Body of pancreas (tissue), 4 donors: ENCODE measurements around the gene GYS1. TPM values are rescaled to one million over a fixed set of nuclear protein-coding genes. Genes with fewer than 3 reads are reported as not detected.
"Not testable (repeated sequence)": the region's sequence is repeated elsewhere in the genome, so short reads cannot be mapped to it uniquely, and the experiment has no call there.

Experiments used
- ATAC-seq: fragments of 150-250 bp; one replicate; pipeline ENCODE4 v1.9.1; 2016
- DNase-seq, 4 donors: peaks; one replicate each; pipeline ENCODE4 v3.0.0-alpha.2; 2019
- H3K27ac ChIP-seq, 4 donors: fragments of 200-600 bp; sonication (generic); 1 replicate in 3 of 4; 2 replicates in 1 of 4; pipeline versions ENCODE4 v1.5.1 to v1.6.1; 2016 to 2019; ENCODE audit warnings: mild to moderate bottlenecking in 1 of 4, mixed read lengths in 1 of 4, moderate library complexity in 1 of 4
- H3K27me3 ChIP-seq, 2 donors: fragments of 200-600 bp; sonication (generic); one replicate each; pipeline ENCODE4 v1.6.0; 2016; ENCODE audit warnings: mild to moderate bottlenecking in 1 of 2
- H3K36me3 ChIP-seq, 2 donors: fragments of 200-600 bp; sonication (generic); replicated peaks in 1 of 2; 2 replicates each; pipeline ENCODE4 v1.5.1; 2016; ENCODE audit warnings: low read depth in 2 of 2; ENCODE audit not compliant: insufficient read depth in 1 of 2
- H3K4me1 ChIP-seq: fragments of 200-600 bp; sonication (generic); one replicate; pipeline ENCODE4 v1.6.0; 2016
- H3K4me3 ChIP-seq, 2 donors: fragments of 200-600 bp; sonication (generic); 1 replicate in 1 of 2; 2 replicates in 1 of 2; pipeline ENCODE4 v1.5.1; 2016 to 2019
- H3K9me3 ChIP-seq, 3 donors: fragments of 200-600 bp; sonication (generic); 1 replicate in 2 of 3; 2 replicates in 1 of 3; pipeline ENCODE4 v1.5.1; 2016
- POLR2A ChIP-seq, 3 donors: fragments of 450-650 bp; IDR thresholded peaks; one replicate each; pipeline ENCODE4 v1.6.1; 2016; ENCODE audit warnings: antibody characterized with exemption in 3 of 3, mild to moderate bottlenecking in 2 of 3
- WGBS, 2 donors: methylation state at CpG; one replicate each; pipeline ENCODE4 v1.1.5; 2017; 5-methylcytosine and 5-hydroxymethylcytosine counted together
- intact Hi-C: fragments of 100-400 bp; cut with DNase I; formaldehyde crosslinking; loops from one replicate; pipeline ENCODE4 v1.15.1; 2023
- total RNA-seq, 2 donors: library from RNA; depleted of rRNA; stranded (reverse); fragments of >200 nt; gene quantifications; one replicate each; pipeline ENCODE4 v1.1.0, GENCODE V29; 2016
- TF ChIP-seq, protein P1 (sequence below), 7 experiments: fragments of 450-650 bp in 4 of 7; fragments of 200-600 bp in 3 of 7; sonication (generic) in 3 of 7; IDR thresholded peaks; one replicate each; pipeline ENCODE4 v1.5.1; 2016 to 2019; ENCODE audit warnings: antibody characterized with exemption in 7 of 7

Gene GYS1
- total RNA-seq, 2 donors from 2014 or later, result 7.5 to 17.8 TPM

DNA sequence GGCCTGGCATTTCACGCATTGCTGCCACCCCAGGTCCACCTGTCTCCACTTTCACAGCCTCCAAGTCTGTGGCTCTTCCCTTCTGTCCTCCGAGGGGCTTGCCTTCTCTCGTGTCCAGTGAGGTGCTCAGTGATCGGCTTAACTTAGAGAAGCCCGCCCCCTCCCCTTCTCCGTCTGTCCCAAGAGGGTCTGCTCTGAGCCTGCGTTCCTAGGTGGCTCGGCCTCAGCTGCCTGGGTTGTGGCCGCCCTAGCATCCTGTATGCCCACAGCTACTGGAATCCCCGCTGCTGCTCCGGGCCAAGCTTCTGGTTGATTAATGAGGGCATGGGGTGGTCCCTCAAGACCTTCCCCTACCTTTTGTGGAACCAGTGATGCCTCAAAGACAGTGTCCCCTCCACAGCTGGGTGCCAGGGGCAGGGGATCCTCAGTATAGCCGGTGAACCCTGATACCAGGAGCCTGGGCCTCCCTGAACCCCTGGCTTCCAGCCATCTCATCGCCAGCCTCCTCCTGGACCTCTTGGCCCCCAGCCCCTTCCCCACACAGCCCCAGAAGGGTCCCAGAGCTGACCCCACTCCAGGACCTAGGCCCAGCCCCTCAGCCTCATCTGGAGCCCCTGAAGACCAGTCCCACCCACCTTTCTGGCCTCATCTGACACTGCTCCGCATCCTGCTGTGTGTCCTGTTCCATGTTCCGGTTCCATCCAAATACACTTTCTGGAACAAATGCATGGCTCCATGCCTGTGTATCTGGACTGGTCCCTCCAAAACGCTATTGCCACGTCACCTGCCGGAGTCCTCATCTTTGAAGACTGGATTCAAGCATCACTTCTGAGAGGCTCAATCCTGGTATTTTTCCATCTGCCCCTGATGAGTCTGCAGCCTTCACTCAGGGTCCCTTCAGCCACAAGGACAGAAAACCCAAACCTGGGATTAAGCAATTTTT, 70.3 kb downstream of the GYS1 start:
- Histone ChIP-seq H3K27me3 (no peaks in the 10 kb centered on the region), H3K9me3 (no peaks in the 10 kb centered on the region), H3K36me3 (peaks cover 3 to 8% of the 10 kb centered on the region in 2 donors), H3K27ac (no peak overlapping the region), H3K4me3 (no peak overlapping the region), H3K4me1 (peaks cover 6% of the 10 kb centered on the region)
- no peak for ATAC-seq
- 82 to 86% methylated on average over 13 to 17 of the region's 18 CpGs for WGBS, 2 donors
- TF ChIP-seq POLR2A (IDR thresholded peaks at IDR 0.05), result no peak
- TF ChIP-seq, protein P1, sequence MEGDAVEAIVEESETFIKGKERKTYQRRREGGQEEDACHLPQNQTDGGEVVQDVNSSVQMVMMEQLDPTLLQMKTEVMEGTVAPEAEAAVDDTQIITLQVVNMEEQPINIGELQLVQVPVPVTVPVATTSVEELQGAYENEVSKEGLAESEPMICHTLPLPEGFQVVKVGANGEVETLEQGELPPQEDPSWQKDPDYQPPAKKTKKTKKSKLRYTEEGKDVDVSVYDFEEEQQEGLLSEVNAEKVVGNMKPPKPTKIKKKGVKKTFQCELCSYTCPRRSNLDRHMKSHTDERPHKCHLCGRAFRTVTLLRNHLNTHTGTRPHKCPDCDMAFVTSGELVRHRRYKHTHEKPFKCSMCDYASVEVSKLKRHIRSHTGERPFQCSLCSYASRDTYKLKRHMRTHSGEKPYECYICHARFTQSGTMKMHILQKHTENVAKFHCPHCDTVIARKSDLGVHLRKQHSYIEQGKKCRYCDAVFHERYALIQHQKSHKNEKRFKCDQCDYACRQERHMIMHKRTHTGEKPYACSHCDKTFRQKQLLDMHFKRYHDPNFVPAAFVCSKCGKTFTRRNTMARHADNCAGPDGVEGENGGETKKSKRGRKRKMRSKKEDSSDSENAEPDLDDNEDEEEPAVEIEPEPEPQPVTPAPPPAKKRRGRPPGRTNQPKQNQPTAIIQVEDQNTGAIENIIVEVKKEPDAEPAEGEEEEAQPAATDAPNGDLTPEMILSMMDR (IDR thresholded peaks at IDR 0.05), result no peak
- intact Hi-C loops, result no loop called here
- no peak for DNase-seq

DNA sequence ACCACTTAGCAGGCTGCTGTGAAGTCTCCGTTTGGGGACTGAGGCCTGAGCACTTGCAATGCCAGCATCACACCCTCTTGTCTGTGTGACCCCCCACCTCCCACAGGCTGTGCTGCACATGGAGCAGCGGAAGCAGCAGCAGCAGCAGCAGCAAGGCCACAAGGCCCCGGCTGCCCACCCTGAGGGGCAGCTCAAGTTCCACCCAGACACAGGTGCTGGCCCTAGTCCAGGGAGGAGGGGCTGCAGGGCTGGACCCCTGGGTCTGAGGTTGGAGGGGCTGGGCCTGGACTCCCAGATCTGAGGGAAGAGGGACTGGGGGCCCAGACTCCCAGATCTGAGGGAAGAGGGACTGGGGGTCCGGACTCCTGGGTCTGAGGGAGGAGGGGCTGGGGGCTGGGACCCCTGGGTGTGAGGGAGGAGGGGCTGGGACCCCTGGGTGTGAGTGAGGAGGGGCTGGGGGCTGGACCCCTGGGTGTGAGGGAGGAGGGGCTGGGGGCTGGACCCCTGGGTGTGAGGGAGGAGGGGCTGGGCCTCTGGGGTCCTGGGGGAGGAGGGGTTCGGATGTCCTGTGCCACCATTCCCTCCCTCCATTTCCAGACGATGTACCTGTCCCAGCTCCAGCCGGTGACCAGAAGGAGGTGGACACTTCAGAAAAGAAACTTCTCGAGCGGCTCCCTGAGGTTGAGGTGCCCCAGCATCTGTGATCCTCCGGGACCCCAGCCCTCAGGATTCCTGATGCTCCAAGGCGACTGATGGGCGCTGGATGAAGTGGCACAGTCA, 71.2 kb downstream of the GYS1 start:
- peaks cover 3 to 8% of the 10 kb centered on the region in 2 donors for H3K36me3 ChIP-seq
- H3K27ac ChIP-seq, result no peak overlapping the region
- ATAC-seq, result no peak
- no peaks in the 10 kb centered on the region for H3K9me3 ChIP-seq
- DNase-seq, result no peak
- intact Hi-C loops, result no loop called here
- TF ChIP-seq, protein P1 (IDR thresholded peaks at IDR 0.05), result no peak
- TF ChIP-seq POLR2A (IDR thresholded peaks at IDR 0.05), result no peak
- 86 to 88% methylated on average over 4 to 11 of the region's 12 CpGs for whole genome bisulfite sequencing, 2 donors
- no peaks in the 10 kb centered on the region for H3K27me3 ChIP-seq
- peaks cover 2% of the 10 kb centered on the region for H3K4me1 ChIP-seq
- no peak overlapping the region for H3K4me3 ChIP-seq

DNA sequence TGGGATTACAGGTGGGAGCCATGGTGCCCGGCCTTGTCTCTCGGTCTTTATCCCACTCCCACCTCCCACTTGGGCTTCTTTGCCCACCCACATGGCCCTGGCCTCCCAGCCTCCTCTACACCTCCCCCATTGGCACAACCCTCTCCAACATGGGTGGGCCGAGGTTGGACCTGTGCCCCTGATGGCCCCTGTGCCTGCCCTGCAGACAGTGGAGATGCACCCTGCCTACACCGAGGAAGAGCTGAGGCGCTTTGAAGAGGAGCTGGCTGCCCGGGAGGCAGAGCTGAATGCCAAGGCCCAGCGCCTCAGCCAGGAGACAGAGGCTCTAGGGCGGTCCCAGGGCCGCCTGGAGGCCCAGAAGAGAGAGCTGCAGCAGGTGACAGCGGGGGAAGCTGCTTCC, 72.2 kb downstream of the GYS1 start:
- H3K9me3 ChIP-seq, result no peaks in the 10 kb centered on the region
- intact Hi-C loops, result no loop called here
- H3K27ac ChIP-seq, result no peak overlapping the region
- no peaks in the 10 kb centered on the region for H3K4me1 ChIP-seq
- 65 to 79% methylated on average over 4 to 8 of the region's 10 CpGs for WGBS, 2 donors
- H3K36me3 ChIP-seq, result peaks cover 3 to 10% of the 10 kb centered on the region in 2 donors
- no peaks in the 10 kb centered on the region for H3K27me3 ChIP-seq
- ATAC-seq (no peak), DNase-seq (no peak)
- no peak overlapping the region for H3K4me3 ChIP-seq
- TF ChIP-seq, protein P1 (IDR thresholded peaks at IDR 0.05), result no peak
- no peak for TF ChIP-seq POLR2A (IDR thresholded peaks at IDR 0.05)

DNA sequence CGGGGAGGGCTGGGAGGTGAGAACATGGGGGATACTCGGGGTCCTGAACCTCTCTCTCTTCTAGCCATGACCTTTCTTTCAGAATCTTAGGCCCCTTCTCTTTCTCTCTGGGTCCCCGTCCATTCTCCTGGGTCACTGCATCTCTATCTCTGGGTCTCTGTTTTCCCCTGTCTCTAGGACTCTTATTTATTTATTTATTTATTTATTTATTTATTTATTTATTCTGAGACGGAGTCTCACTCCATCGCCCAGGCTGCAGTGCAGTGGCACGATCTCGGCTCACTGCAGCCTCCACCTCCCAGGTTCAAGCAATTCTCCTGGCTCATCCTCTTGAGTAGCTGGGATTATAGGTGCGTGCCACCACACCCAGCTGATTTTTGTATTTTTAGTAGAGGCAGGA, 73.8 kb downstream of the GYS1 start:
- ATAC-seq, H3K4me3 ChIP-seq, H3K27ac ChIP-seq, DNase-seq, intact Hi-C loops, H3K9me3 ChIP-seq, H3K27me3 ChIP-seq, H3K4me1 ChIP-seq: not testable (repeated sequence)
- WGBS, 2 donors, result 91 to 93% methylated on average over 8 of the region's 8 CpGs
- peaks cover 11 to 16% of the 10 kb centered on the region in 2 donors for H3K36me3 ChIP-seq

DNA sequence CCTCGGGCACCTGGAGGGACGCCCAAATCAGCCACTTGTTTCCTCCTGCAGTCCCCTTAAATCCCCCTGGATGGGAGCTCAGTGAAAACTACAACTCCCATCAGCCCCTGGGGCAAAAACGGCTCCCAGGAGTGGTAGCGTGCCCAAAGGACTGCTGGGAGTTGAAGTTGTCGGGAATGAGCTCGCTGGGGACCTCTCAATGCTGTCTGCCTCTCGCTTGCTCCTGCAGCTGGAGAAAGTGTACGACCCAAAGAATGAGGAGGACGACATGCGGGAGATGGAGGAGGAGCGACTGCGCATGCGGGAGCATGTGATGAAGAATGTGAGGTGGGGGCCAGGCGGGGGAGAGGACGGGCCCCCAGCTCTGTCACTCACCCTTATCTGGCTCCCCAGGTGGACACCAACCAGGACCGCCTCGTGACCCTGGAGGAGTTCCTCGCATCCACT, 74.3 kb downstream of the GYS1 start:
- H3K27me3 ChIP-seq, result no peaks in the 10 kb centered on the region
- H3K4me3 ChIP-seq, result no peak overlapping the region
- peaks cover 16 to 18% of the 10 kb centered on the region in 2 donors for H3K36me3 ChIP-seq
- ATAC-seq (no peak), DNase-seq (no peak)
- intact Hi-C loops, result no loop called here
- no peaks in the 10 kb centered on the region for H3K9me3 ChIP-seq
- TF ChIP-seq, protein P1 (IDR thresholded peaks at IDR 0.05), result no peak
- no peak for TF ChIP-seq POLR2A (IDR thresholded peaks at IDR 0.05)
- no peak overlapping the region for H3K27ac ChIP-seq
- 92 to 93% methylated on average over 16 to 18 of the region's 18 CpGs for WGBS, 2 donors
- H3K4me1 ChIP-seq, result no peaks in the 10 kb centered on the region
